GM19452 (cell line): ENCODE measurements around the gene SLX4.
"Not testable (repeated sequence)": the region's sequence is repeated elsewhere in the genome, so short reads cannot be mapped to it uniquely, and the experiment has no call there.

Experiments
- ATAC-seq: cut with Tn5 transposase; IDR thresholded peaks from one replicate; pipeline ENCODE4 v1.9.1; 2021; ENCODE audit not compliant: unreplicated experiment

Gene SLX4

DNA sequence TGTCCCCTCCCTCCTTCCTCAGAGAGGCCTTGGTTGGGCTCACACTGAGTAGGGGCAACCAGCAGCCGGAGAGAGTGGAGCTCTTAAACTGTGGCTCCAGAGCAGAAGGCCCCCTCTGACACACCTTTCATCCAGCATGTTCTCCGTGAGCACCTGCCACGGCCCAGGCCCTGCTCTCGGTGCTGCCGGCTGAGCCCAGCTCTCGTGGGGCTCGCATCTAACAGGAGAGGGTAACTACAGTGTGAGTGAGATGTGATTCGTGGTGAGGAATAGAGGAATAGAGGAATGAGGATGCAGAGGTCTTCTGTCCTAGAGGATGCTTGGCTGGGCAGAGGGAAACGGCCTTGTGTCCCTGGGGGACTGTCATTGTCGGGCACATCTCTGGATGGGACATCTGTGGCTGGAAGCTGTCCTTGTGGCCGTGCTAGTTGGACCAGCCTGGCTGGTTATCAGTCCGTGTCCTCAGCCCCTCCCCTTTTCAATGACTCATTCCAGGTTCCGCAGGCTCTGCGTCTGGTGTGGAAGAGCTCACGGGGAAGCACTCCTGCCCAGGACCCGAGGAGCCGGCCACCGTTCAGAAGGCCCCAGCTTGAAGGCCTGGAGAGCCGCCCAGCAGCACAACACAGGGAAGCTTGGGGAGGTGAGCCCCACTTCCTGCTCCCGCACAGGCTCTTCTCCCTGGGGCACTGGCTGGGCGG is 31.1 kb upstream of the SLX4 start:
- ATAC-seq: no peak

DNA sequence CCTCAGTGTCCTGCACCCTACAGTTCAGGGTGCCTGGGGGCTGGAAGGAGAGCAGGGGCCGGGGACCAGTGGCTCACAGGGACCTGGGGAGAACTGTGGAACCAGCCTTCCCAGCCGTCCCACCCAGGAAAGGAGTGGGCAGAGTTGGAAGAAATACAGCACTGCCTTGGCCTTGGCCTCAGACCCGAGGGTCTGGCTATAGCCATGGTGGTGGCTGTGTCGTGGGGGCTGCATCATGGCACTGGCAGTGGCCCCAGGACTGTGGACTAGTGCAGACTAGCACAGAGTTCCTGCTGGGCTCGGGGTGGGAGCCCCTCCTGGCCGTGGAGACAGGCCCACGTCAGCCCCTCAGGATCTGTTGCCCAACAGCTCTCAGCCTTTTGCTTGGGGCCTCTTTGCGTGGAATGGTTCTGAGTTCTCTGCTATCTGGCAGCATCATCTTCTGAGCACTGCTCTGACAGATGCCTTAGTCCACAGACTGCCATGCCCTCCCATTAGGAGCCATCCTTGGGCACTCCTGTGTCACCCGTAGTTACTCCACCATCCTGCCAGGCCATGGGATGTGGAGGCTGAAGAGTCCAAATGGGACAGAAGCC is 30.5 kb upstream of the SLX4 start:
- ATAC-seq: no peak

DNA sequence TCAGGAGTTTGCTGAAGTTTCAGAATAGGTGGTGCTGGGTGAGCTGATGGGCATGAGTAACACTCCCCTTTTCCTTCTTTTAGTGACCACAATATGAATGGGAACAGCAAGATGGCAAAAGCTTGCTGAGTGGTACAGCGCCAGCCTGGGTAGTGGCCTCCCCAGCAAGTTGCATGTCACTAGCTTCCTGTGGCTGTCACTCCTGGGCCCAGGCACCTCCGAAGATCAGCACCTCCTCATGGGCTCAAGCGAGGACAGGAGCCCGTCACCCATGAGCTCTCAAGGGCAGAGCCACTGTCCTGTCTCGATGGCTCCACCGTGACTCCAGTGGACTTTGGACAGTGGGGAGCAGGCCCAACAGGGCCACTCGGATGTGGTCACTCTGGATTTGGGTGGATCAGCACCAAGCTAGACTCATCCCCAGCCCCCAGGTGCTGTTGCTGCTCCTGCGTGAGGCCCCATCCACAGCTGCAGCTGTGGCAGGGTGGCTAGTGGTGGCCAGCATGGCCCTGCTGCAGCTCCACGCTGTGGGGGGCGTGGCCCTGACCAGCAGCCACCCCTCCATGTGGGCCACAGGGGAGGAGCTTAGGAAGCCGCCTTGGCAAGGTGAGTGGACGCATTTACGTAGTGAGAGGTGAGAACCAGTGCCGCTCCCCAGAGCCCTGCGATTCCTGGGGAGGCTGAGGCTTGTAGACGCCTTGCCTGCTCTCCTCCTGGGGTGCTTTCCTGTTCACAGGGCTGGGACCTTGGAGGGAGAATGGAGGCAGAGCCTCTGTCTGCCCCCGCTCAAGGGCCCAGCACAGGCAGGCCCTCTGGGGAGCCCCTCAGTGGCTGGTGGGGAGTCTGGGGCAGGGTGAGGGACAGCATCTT is 29.5 kb upstream of the SLX4 start:
- no peak for ATAC-seq

DNA sequence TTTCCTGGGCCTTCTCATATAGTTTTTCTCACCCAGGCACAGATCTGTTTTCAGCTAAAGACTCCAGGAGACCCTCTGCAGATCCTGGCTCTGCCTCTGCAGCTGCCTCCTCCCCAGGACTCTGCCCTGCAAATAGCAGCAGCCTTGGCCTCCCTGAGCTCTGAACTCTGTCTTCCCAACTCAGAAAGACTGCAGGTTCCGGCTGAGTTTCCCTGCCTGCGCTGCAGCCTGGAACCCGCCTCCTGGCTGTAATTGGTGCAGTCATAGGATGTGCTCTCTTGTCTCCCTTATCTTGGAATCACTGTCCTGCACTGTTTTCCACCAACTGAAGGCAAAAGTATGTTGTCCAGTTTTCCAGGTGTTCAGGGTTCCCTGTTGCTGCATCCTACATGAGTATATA is 28.8 kb upstream of the SLX4 start:
- ATAC-seq: no peak

DNA sequence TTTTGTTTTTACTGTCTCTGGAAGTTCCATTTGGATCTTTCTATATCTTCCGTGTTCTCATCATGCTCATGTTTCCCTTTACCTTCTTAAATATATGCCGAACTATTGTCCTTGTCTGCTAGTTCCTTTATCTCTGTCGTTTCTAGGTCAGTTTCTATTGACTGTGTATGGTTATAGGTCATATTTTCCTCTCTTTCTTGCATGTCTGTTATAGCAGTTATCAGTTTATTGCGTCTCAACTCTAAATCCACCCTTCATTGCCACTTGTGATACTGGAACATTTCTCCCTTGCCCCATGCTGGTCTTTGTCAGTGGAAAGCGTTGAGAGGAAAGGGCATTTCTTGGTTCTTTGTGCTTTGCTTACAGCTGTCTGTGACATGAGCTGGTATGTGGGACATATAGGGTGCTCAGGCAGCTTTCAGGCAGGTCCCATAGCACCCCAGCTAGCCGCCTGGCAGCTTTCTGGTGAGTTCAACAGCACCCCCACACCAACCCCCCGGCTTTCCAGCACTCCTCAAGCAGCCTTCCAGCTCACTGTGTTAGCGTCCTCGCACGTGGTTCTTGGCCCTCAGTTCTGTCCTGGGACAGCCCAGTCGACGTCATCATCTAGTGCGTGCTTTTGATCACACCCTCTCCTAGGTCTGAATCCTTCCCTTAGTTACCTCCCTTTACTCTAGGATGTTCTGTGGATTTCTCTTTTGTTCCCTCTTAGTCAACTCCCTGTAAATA is 27.7 kb upstream of the SLX4 start:
- no peak for ATAC-seq

DNA sequence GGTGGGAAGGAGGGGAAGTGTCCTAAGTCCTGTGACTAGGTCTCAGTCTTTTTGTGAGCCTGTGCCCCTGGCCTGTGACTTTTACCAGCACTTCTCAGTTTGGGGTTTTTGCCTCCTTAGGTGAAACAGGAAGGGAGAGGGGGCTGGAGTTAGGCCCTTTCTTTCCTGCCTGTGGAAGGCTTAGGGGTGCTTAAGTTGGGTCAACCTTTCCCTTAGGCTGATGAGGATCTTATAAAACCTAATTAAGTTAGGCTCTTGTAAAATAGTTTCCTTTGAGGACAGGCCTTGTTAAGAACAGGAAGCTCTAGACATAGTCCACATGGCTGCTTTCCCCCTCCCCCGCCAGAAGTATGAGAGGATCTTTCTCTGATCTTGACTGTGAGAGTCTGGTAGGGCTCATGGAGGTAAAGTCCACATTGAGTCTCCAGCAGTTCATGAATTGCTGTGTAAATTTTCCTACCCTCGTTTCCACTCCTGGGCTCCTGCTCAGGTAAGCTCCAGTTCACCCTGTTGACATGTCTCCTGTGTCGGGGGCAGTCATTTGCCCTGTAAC is 26.0 kb upstream of the SLX4 start:
- no peak for ATAC-seq

DNA sequence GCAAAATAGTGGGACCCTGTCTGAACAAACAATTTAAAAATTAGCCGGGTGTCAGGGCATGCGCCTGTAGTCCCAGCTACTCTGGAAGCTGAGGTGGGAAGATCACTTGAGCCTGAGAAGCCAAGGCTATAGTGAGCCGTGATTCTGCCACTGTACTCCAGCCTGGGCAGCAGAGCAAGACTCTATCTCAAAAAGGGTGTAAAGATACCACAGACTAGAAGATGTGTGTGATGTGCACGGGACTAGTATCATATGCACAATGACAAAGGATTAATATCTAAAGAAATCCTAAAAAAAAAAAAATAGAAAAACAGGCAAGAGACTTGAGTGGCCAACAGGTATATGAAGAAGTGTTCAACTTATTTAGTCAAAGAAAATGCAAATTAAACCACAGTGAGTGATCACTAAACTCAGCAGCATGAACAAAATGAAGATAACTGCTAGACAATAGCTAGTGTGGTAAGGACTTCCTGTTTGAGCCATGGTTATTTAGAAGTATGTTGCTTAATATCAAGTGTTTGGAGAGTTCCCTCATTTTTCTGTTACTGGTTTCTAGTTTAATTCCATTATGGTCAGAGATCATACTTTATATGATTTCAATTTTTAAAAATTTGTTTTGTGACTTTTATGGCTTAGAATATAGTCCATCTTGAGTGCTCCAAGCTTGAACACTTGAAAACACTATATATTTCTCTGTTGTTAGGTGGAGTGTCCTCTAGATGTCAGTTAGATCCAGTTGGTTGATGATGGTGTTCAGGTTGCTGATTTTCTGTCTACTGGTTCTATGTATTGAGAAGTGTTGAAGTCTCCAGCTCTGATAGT is 14.7 kb upstream of the SLX4 start:
- ATAC-seq: no peak

DNA sequence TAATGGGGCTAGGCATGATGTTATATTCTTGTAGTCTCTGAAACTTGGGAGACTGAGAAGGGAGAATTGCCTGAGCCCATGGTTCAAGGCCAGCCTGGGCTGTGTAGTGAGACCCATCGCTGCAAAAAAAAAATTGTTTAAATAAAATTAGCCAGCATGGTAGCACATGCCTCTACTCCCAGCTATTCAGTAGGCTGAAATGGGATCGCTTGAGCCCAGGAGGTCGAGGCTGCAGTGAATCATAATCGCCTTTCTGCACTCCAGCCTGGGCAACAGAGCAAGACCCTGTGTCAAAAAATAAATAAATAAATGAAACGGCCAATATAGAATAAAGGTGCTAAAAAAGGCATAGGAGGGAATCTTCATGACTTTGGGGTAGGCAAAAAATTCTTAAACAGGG is 13.9 kb upstream of the SLX4 start:
- ATAC-seq: no peak

DNA sequence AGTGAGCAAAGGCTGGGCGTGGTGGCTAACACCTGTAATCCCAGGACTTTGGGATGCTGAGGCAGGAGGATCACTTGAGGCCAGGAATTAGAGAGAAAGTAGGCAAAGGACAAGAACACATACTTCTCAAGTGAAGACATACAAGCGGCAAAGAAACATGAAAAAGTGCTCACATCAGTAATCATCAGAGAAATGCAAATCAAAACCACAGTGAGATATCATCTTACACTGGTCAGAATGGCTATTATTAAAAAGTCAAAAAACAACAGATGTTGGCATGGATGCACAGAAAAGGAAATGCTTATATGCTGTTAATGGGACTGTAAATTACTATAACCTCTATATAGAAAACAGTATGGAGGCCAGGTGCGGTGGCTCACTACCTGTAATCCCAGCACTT is 12.2 kb upstream of the SLX4 start:
- ATAC-seq: no peak

DNA sequence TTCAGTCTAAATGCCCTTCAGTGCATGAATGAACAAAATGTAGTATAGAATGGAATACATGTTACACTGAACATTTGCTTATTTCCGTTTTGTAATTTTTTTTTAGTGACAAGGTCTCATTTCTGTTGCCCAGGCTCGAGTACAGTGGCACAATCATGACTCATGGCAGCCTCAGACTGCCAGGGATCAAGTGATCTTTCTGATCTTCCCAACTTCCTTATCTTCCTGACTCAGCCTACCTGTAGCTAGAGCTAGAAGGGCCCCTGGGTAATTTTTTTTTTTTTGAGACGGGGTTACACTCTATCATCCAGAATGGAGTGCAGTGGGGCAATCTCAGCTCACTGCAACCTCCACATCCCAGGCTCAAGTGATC is 7.3 kb upstream of the SLX4 start:
- ATAC-seq: no peak

DNA sequence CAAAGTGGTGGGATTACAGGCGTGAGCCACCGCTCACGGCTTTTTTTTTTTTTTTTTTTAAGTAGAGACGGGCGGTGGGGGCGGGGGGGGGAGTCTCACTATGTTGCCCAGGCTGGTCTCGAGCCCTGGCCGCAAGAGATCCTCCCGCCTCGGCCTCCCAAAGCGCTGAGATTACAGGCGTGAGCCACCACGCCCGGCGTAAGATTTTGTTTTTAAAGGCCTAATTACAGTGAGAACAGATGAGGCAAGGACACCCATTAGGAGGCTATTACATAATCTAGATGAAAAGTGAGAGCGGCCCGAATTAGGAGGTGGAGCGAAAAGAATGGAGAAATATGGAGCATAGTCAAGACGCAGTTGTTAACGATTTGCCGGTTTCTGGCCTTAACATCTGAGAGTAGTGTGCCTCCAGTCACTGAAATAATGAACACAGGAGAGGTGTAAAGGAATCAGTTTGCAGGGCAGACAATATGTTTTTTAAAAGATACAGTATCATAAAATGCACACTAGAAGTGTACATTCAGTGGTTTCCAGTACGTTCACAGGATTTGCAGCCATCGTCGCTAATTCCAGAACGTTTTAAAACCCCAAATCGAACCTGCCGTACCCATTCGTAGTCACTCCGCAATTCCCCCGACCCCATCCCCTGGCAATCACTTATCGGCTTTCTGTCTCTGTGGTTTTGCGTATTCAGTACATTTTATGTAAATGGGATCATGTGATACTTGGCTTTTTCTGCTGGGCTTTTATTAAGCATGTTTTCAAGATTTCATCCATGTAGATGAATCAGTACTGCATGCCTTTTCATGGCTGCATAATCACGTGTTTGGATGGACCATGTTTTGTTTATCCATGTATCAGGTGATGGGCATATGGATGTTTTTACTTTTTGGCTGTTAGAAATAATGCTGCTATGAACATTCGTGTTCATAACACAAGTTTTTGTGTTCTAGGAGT is 1.4 kb upstream of the SLX4 start:
- ATAC-seq: no peak

DNA sequence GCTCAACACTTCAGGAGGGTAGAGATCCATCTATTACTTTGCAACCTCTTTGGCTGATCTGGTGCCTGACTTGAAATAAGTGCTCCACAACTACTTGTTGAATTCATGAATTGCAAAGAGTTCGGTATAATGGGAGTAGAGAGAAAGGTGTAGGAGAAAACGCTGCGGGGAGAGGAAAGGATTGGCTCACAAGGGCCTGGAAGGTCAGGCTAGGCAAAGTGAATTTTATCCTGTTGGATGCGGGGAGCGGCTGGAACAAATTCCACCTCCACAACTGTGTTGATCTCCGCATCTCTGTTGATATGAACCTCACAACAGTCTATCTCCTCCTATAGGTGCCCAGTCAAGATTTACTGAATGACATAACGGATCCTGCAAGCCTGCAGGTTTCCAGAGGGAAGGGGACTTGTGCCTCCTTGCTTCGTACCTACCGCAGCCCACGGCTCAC is 684 bp downstream of the SLX4 start:
- ATAC-seq: no peak

DNA sequence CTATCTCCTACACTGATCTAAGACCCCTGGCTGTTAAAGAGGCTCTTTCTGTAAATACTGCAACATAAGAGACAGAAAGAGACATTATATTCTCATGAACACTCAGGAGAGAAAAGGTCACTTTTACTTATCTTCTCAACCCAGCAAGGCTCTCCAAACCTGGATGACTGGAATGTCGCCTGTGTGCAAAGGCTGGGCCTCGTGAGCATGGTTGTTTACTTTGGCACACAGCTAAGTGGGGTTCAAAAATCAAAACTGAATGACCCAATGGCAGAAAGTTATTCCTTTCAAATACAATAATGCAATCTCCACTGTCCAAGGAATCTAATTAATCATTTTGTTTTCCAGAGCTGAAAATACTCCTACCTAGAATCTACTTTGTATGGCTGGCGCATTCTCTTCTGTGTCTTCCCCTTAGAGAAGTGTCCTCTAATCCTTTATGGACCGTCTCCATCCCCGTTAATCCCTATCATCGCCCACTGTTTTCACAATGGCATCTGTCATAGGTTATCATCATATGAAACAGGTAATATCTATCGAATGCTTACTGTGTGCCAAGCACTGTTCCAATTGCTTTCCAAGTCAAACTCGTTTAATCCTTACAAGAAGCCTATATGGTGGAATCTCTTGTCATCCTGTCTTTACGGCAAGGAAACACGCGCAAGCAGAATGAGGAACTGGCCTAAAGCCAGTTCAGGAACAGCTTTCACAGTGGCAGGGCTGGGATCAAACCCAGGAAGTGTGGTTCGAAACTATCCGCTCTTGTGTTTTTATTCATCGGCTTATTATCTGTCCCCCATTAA is 1.3 kb downstream of the SLX4 start:
- ATAC-seq: no peak

DNA sequence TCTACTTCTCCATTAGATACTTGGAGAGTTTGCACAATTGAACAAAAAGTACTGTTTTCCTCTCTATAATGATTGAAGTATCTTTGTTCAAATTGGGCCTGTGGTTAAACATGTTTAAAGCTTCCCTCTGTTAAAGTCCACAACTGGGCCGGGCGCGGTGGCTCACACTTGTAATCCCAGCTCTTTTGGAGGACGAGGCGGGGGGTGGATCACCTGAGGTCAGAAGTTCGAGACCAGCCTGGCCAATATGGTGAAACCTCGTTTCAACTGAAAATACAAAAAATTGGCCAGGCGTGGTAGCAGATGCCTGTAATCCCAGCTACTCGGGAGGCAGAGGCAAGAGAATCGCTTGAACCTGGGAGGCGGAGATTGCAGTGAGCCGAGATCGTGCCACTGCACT is 2.4 kb downstream of the SLX4 start:
- not testable (repeated sequence) for ATAC-seq

DNA sequence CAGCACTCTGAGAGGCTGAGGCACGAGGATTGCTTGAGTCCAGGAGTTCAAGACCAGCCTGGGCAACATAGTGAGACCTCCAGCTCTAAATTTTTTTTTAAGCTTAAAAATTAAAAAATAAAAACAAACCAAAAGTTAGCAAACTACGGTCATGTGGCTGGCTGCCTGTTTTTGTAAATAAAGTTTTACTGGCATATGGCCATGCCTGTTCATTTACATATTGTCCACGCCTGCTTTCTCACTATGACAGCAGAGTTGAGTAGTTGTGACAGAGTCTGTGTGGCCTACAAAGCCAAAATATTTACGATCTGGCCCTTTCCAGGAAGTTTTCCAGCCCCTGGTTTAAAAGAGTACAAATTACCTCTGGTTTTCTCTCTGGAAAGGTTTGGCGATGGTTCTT is 3.3 kb downstream of the SLX4 start:
- no peak for ATAC-seq

DNA sequence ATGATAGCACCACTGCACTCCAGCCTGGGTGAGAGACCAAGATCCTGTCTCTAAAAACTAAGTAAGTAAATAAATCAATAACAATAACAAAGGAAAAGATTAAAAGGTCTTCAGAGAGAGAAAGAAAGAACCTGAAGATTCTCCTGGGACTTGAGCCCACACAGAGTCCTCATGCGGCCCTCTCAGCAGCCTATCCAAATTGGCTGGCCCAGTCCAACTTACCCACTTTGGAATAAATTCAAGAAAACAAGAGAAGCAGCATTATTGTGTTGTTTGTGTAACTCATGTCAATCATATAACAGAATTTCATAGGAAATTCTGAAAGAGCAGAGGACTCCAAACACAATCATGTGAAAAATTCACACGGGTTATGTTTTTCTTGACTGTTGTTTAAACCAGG is 3.8 kb downstream of the SLX4 start:
- ATAC-seq: no peak

DNA sequence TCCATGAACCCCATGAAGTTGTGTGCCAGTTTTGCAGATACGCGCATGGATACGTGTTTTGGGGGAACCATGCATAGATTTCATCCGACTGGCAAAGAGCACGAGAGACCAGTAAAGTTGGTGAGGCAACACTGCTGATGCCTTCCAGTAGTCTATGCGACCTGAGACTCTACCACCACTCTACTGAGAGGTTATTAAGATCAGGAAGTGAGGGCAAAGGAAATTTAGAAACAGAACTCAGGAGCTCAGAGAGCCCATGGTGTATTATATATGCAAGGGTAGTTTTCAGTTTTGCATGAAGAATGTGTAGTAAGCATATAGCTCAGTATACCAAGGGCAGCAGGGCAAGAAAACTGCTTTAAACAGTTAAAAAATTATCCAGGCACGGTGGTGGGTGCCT is 4.2 kb downstream of the SLX4 start:
- ATAC-seq: no peak

DNA sequence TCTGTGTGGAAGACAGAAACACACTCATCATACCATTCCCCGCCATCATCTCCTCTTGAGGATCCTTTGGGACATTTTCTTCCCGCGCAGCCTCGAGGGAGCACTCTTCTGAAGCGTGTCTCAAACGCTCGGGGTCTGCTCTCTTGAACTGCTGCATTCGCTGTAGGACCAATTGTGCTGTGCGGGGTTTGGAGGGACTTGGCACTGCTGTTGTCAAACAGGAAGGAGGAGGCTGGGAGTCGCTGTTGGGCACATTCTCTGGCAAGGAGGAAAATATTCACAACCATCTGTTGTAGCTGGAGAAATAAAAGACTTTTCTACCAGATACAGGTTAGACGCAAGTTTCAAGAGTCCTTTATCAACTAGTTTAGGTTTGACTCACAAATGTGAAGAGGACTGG is 5.0 kb downstream of the SLX4 start:
- ATAC-seq: no peak

DNA sequence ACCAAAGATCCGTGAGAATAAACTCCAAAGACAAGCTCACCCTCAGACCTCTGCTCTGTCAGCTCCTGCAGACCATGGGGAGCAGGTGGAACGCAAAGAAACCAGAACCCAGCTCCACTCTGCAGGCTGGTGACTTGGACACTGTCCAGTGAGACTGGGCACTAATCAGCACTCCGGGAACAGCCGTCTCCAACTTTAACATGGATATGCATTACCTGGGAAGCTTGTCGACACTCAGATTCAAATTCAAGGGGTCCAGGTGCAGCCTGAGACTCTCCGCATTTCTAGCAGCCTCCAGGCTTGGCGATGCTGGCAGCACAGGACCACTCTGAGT is 9.1 kb downstream of the SLX4 start:
- ATAC-seq: no peak
